GM23338 (cell line): ENCODE results near the gene ACY1. TPM values are rescaled to one million over a fixed set of nuclear protein-coding genes. Genes with fewer than 3 reads are reported as not detected.

ENCODE experiments used
- ATAC-seq: fragments of 200-7000 bp; cut with Tn5 transposase; 3 replicates; pipeline ENCODE4 v1.9.1; 2020
- DNase-seq: peaks from one replicate; pipeline ENCODE4 v3.0.0-alpha.2; 2015; ENCODE audit warnings: low spot score
- H2AFZ ChIP-seq: fragments of 200-600 bp; sonication (generic); 2 replicates; pipeline ENCODE4 v1.8.0; 2016; ENCODE audit warnings: antibody characterized with exemption, mild to moderate bottlenecking, moderate library complexity
- H3F3A ChIP-seq: fragments of 200-600 bp; sonication (generic); replicated peaks from 2 replicates; pipeline ENCODE4 v1.8.0; 2017; ENCODE audit warnings: antibody characterized with exemption, mixed run types, low read depth
- H3K27ac ChIP-seq: fragments of 200-600 bp; sonication (generic); 2 replicates; pipeline ENCODE4 v1.6.1; 2016; ENCODE audit warnings: low read depth
- H3K27me3 ChIP-seq: fragments of 200-600 bp; sonication (generic); 2 replicates; pipeline ENCODE4 v1.8.0; 2016; ENCODE audit warnings: mild to moderate bottlenecking, mixed run types, moderate library complexity; ENCODE audit not compliant: insufficient read depth
- H3K36me3 ChIP-seq: fragments of 200-600 bp; sonication (generic); 2 replicates; pipeline ENCODE4 v1.8.0; 2016; ENCODE audit warnings: mild to moderate bottlenecking; ENCODE audit not compliant: insufficient read depth
- H3K4me1 ChIP-seq: fragments of 200-600 bp; sonication (generic); 2 replicates; pipeline ENCODE4 v1.8.0; 2016; ENCODE audit warnings: mild to moderate bottlenecking, moderate library complexity; ENCODE audit not compliant: insufficient read depth
- H3K4me2 ChIP-seq: fragments of 200-600 bp; sonication (generic); 2 replicates; pipeline ENCODE4 v1.7.1; 2017; ENCODE audit warnings: mixed run types
- H3K4me3 ChIP-seq: fragments of 200-600 bp; sonication (generic); 2 replicates; pipeline ENCODE4 v1.6.1; 2016; ENCODE audit warnings: mixed run types
- H3K79me2 ChIP-seq: fragments of 200-600 bp; sonication (generic); replicated peaks from 2 replicates; pipeline ENCODE4 v1.8.0; 2017; ENCODE audit warnings: mild to moderate bottlenecking; ENCODE audit not compliant: insufficient read depth
- H3K9me2 ChIP-seq: fragments of 200-600 bp; sonication (generic); 2 replicates; pipeline ENCODE4 v1.8.0; 2017; ENCODE audit not compliant: insufficient read depth
- H4K20me1 ChIP-seq: fragments of 200-600 bp; sonication (generic); replicated peaks from 2 replicates; pipeline ENCODE4 v1.8.0; 2017; ENCODE audit warnings: mild to moderate bottlenecking; ENCODE audit not compliant: insufficient read depth
- H3K27ac Mint-ChIP-seq: 2 replicates; pipeline ENCODE4 v1.8.0; 2020; ENCODE audit warnings: inconsistent platforms, mild to moderate bottlenecking, moderate library complexity, mixed read lengths
- H3K27me3 Mint-ChIP-seq: 3 replicates; pipeline ENCODE4 v1.8.0; 2022; ENCODE audit warnings: low read depth, mild to moderate bottlenecking, moderate library complexity, mixed read lengths, inconsistent platforms; ENCODE audit not compliant: insufficient read depth, poor library complexity
- H3K36me3 Mint-ChIP-seq: 3 replicates; pipeline ENCODE4 v1.8.0; 2021; ENCODE audit warnings: low read depth, mild to moderate bottlenecking, inconsistent platforms, moderate library complexity, mixed read lengths
- H3K4me1 Mint-ChIP-seq: 3 replicates; pipeline ENCODE4 v1.8.0; 2020; ENCODE audit warnings: mild to moderate bottlenecking, inconsistent platforms, mixed read lengths
- H3K4me3 Mint-ChIP-seq: 3 replicates; pipeline ENCODE4 v1.8.0; 2021; ENCODE audit warnings: moderate library complexity, mild to moderate bottlenecking, inconsistent platforms, mixed read lengths
- H3K9me3 Mint-ChIP-seq: 3 replicates; pipeline ENCODE4 v1.8.0; 2020; ENCODE audit warnings: moderate library complexity, mild to moderate bottlenecking, inconsistent platforms, mixed read lengths
- CREB1 ChIP-seq: fragments of 250-450 bp; sonication (Bioruptor Pico); IDR thresholded peaks from 2 replicates; pipeline ENCODE4 v1.5.0; 2020; ENCODE audit warnings: low read depth, mild to moderate bottlenecking, moderate library complexity
- CTCF ChIP-seq, 2 experiments: fragments of 200-600 bp in 1 of 2; sonication (generic) in 1 of 2; conservative IDR thresholded peaks; 2 replicates each; pipeline versions ENCODE4 v1.5.1 to v1.6.1; 2016 to 2017; ENCODE audit warnings: antibody characterized with exemption in 2 of 2, low read depth in 2 of 2, mild to moderate bottlenecking in 2 of 2, moderate library complexity in 1 of 2
- ETS1 ChIP-seq: IDR thresholded peaks from 2 replicates; pipeline ENCODE4 v1.6.1; 2016; ENCODE audit warnings: antibody characterized with exemption
- EZH2 ChIP-seq: fragments of 200-600 bp; sonication (generic); IDR thresholded peaks from one replicate; pipeline ENCODE4 v1.8.0; 2017; ENCODE audit warnings: antibody characterized with exemption, mild to moderate bottlenecking, low read depth; ENCODE audit not compliant: unreplicated experiment
- NANOG ChIP-seq: IDR thresholded peaks from 2 replicates; pipeline ENCODE4 v1.6.1; 2016; ENCODE audit warnings: antibody characterized with exemption, borderline replicate concordance
- POLR2AphosphoS5 ChIP-seq: IDR thresholded peaks from 2 replicates; pipeline ENCODE4 v1.6.1; 2016; ENCODE audit warnings: antibody characterized with exemption, low read depth
- REST ChIP-seq: IDR thresholded peaks from one replicate; pipeline ENCODE4 v1.6.1; 2018; ENCODE audit warnings: antibody characterized with exemption; ENCODE audit not compliant: unreplicated experiment
- STAT1 ChIP-seq: IDR thresholded peaks from one replicate; pipeline ENCODE4 v1.6.1; 2016; ENCODE audit warnings: antibody characterized with exemption; ENCODE audit not compliant: unreplicated experiment
- ZNF114 ChIP-seq: fragments of 250-450 bp; sonication (Bioruptor Pico); IDR thresholded peaks from 2 replicates; pipeline ENCODE4 v1.5.0; 2020; ENCODE audit warnings: mild to moderate bottlenecking, moderate library complexity
- ZNF331 ChIP-seq: fragments of 250-450 bp; sonication (Bioruptor Pico); IDR thresholded peaks from 2 replicates; pipeline ENCODE4 v1.5.0; 2020; ENCODE audit warnings: low read depth, mild to moderate bottlenecking, moderate library complexity
- polyA plus RNA-seq: library from polyadenylated mRNA; unstranded; fragments of >200 nt; fragmentation: Nextera tagmentation; extraction: Ambion mirVana; gene quantifications from 2 replicates; pipeline ENCODE4 v1.2.1, GENCODE V29; 2016
- total RNA-seq: library from RNA; depleted of rRNA; stranded (reverse); fragments of >200 nt; shearing (Covaris generic); gene quantifications from 2 replicates; pipeline ENCODE4 v1.2.3, GENCODE V29; 2014

The ACY1 gene
- total and polyA plus RNA-seq, 2 experiments from 2014 or later: 38.4 to 62.8 TPM

GRCh38 chr3:51949121-51949520 lies 34.2 kb upstream of the ACY1 start:
- Histone ChIP-seq H3K4me2 (no peak overlapping the region), H3K4me3 (no peak overlapping the region), H3K27me3 (peaks cover 29% of the 10 kb centered on the region), H3K4me1 (no peaks in the 10 kb centered on the region), H3K9me2 (no peaks in the 10 kb centered on the region), H3K79me2 (no peaks in the 10 kb centered on the region), H3K36me3 (no peaks in the 10 kb centered on the region), H3F3A (no peaks in the 10 kb centered on the region), H4K20me1 (no peaks in the 10 kb centered on the region), H2AFZ (no peak overlapping the region), H3K27ac (no peak overlapping the region)
- Mint-ChIP-seq H3K4me3 (no peak overlapping the region; the same call in 2 of the 3 replicates), H3K36me3 (0 out of 3 replicates have a peak, but pooled peaks cover 2% of the 10 kb centered on the region), H3K4me1 (peaks cover 2% of the 10 kb centered on the region; the same call in 2 of the 3 replicates), H3K27me3 (peaks cover 26% of the 10 kb centered on the region), H3K9me3 (no peaks in the 10 kb centered on the region), H3K27ac (no peak overlapping the region)
- DNase-seq (no peak), ATAC-seq (no peak)
- no peak for TF ChIP-seq EZH2
- no peak for TF ChIP-seq STAT1
- TF ChIP-seq ZNF331: no peak
- no peak for TF ChIP-seq NANOG
- no peak for TF ChIP-seq CREB1 (CRISPR knock-in tag)
- TF ChIP-seq ZNF114 (CRISPR knock-in tag): no peak
- TF ChIP-seq ETS1: no peak

DNA sequence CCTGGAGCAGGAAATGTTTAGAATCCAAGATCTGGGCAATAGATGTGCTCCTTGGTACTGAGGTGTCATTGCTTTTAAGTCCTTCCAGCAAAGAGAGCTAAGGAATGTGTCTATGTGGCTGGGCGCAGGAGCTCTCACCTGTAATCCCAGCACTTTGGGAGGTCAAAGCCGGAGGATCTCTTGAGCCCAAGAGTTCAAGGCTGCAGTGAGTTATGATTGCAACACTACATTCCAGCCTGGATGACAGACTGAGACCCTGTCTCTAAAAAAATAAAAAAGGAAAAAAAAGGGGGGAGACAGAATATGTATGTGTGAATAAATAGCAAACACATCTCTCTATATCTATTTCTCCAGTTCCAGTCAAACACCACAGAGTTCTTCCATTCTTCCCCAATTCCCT lies 32.4 kb upstream of the ACY1 start:
- DNase-seq: no peak
- Mint-ChIP-seq H3K9me3 (no peaks in the 10 kb centered on the region), H3K36me3 (no peaks in the 10 kb centered on the region), H3K27ac (no peak overlapping the region), H3K4me1 (peaks cover 2% of the 10 kb centered on the region; the same call in 1 of the 3 replicates), H3K4me3 (no peak overlapping the region), H3K27me3 (peaks cover 38% of the 10 kb centered on the region)
- Histone ChIP-seq H4K20me1 (no peaks in the 10 kb centered on the region), H3K4me2 (no peak overlapping the region), H3F3A (no peaks in the 10 kb centered on the region), H3K79me2 (no peaks in the 10 kb centered on the region), H3K4me3 (no peak overlapping the region), H3K9me2 (no peaks in the 10 kb centered on the region), H3K36me3 (no peaks in the 10 kb centered on the region), H2AFZ (no peak overlapping the region), H3K4me1 (no peaks in the 10 kb centered on the region), H3K27ac (no peak overlapping the region), H3K27me3 (peaks cover 44% of the 10 kb centered on the region)
- ATAC-seq: no peak
- TF ChIP-seq CREB1 (CRISPR knock-in tag) (no peak), POLR2AphosphoS5 (no peak), ETS1 (no peak), NANOG (no peak), ZNF331 (no peak), CTCF (conservative IDR thresholded peaks at IDR 0.05; ENCODE audit: low read depth in 2 of 2) (no peak), ZNF114 (CRISPR knock-in tag) (no peak), EZH2 (no peak), REST (no peak), STAT1 (no peak)
